ENCODE data around the gene ZNF146. TPM values are rescaled to one million over a fixed set of nuclear protein-coding genes. Genes with fewer than 3 reads are reported as not detected.
A peak's percentile ranks its signal among the peaks of the same experiment; 100 is the strongest.

The ZNF146 gene
- total and polyA plus RNA-seq, 2 of the 8 experiments (the other 6 are each of a cell fraction or from before 2014, with no cell fraction given): 27.0 to 161 TPM

- TF ChIP-seq SIN3A (conservative IDR thresholded peaks at IDR 0.05 in 1 of 2, IDR thresholded peaks at IDR 0.05 in 1 of 2; ENCODE audit: low read depth in 1 of 2, low read length in 2 of 2): 0 out of 4 replicates have a peak, but pooled peaks of 1 of the 2 experiments have one; percentile 23
- 0 out of 2 replicates have a peak, but pooled peaks have one; percentile 5 for TF ChIP-seq TEAD4 (IDR thresholded peaks at IDR 0.05; ENCODE audit: low read depth, low read length)
Observed at GRCh38 chr19:36182612-36183244, 32.2 kb upstream of the ZNF146 start (continued).
